ENCODE results near the gene RGN.

RGN gene

GRCh38 chrX:47093248-47093647 lies 15.0 kb downstream of the RGN start:
- H3K27me3 ChIP-seq (ENCODE audit: low read depth, low read length) = no peaks in the 10 kb centered on the region
- no peaks in the 10 kb centered on the region for H3K4me1 ChIP-seq (ENCODE audit: low read length)
- H3K9ac ChIP-seq (ENCODE audit: low read length) = no peak overlapping the region
- no peak overlapping the region for H3K4me3 ChIP-seq (ENCODE audit: low read length)
- H3K4me2 ChIP-seq (ENCODE audit: low read length) = no peak overlapping the region
- H3K27ac ChIP-seq (ENCODE audit: low read length) = no peak overlapping the region
- TF ChIP-seq CTCF (IDR thresholded peaks at IDR 0.05; ENCODE audit: low read depth, low read length) (peak; percentile 53), EZH2phosphoT487 (IDR thresholded peaks at IDR 0.05; ENCODE audit: low read depth) (no peak)
- no peaks in the 10 kb centered on the region for H3K9me3 ChIP-seq (ENCODE audit: insufficient read depth, low read length)
- H3K79me2 ChIP-seq (ENCODE audit: low read length) = no peaks in the 10 kb centered on the region
- no peaks in the 10 kb centered on the region for H3K36me3 ChIP-seq (replicated peaks; ENCODE audit: low read depth, low read length)
- no peak overlapping the region for H2AFZ ChIP-seq (ENCODE audit: low read depth, low read length)
- H4K20me1 ChIP-seq (ENCODE audit: insufficient read depth, low read length) = no peaks in the 10 kb centered on the region

GRCh38 chrX:47093860-47094259 lies 15.6 kb downstream of the RGN start:
- no peaks in the 10 kb centered on the region for H3K79me2 ChIP-seq (ENCODE audit: low read length)
- no peaks in the 10 kb centered on the region for H3K9me3 ChIP-seq (ENCODE audit: insufficient read depth, low read length)
- no peak overlapping the region for H3K4me2 ChIP-seq (ENCODE audit: low read length)
- no peak overlapping the region for H3K4me3 ChIP-seq (ENCODE audit: low read length)
- no peaks in the 10 kb centered on the region for H3K36me3 ChIP-seq (replicated peaks; ENCODE audit: low read depth, low read length)
- no peak overlapping the region for H2AFZ ChIP-seq (ENCODE audit: low read depth, low read length)
- no peaks in the 10 kb centered on the region for H4K20me1 ChIP-seq (ENCODE audit: insufficient read depth, low read length)
- H3K9ac ChIP-seq (ENCODE audit: low read length) = no peak overlapping the region
- no peak overlapping the region for H3K27ac ChIP-seq (ENCODE audit: low read length)
- no peaks in the 10 kb centered on the region for H3K27me3 ChIP-seq (ENCODE audit: low read depth, low read length)
- no peak for TF ChIP-seq EZH2phosphoT487 (IDR thresholded peaks at IDR 0.05; ENCODE audit: low read depth)
- TF ChIP-seq CTCF (IDR thresholded peaks at IDR 0.05; ENCODE audit: low read depth, low read length) = no peak
- no peaks in the 10 kb centered on the region for H3K4me1 ChIP-seq (ENCODE audit: low read length)

DNA sequence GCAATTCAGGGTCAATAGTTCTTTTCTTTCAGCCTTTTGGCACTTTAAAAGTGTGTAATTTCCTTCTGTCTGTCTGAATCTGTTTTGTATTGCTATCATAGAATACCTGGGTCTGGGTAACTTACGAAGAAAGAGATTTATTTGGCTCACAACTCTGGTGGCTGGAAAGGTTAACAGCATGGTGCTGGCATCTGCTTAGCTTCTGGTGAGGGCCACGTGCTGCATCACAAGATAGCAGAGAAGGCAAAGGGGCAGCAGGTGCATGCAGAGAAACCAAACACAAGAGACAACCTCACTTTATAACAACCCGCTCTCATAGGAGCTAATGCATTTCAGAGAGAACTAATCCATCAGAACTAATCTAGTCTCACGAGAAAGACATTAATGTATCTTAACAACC lies 18.8 kb downstream of the RGN start:
- no peaks in the 10 kb centered on the region for H3K36me3 ChIP-seq (replicated peaks; ENCODE audit: low read depth, low read length)
- no peaks in the 10 kb centered on the region for H3K79me2 ChIP-seq (ENCODE audit: low read length)
- H3K27ac ChIP-seq (ENCODE audit: low read length) = no peak overlapping the region
- no peak overlapping the region for H2AFZ ChIP-seq (ENCODE audit: low read depth, low read length)
- H3K4me3 ChIP-seq (ENCODE audit: low read length) = no peak overlapping the region
- H3K4me2 ChIP-seq (ENCODE audit: low read length) = no peak overlapping the region
- no peak overlapping the region for H3K9ac ChIP-seq (ENCODE audit: low read length)
- no peaks in the 10 kb centered on the region for H3K4me1 ChIP-seq (ENCODE audit: low read length)
- H3K9me3 ChIP-seq (ENCODE audit: insufficient read depth, low read length) = no peaks in the 10 kb centered on the region
- no peaks in the 10 kb centered on the region for H4K20me1 ChIP-seq (ENCODE audit: insufficient read depth, low read length)
- TF ChIP-seq CTCF (IDR thresholded peaks at IDR 0.05; ENCODE audit: low read depth, low read length) = no peak
- no peak for TF ChIP-seq EZH2phosphoT487 (IDR thresholded peaks at IDR 0.05; ENCODE audit: low read depth)
- H3K27me3 ChIP-seq (ENCODE audit: low read depth, low read length) = no peaks in the 10 kb centered on the region

GRCh38 chrX:47098338-47099094 lies 20.3 kb downstream of the RGN start:
- H3K9ac ChIP-seq (ENCODE audit: low read length) = no peak overlapping the region
- TF ChIP-seq EZH2phosphoT487 (IDR thresholded peaks at IDR 0.05; ENCODE audit: low read depth) (no peak), CTCF (IDR thresholded peaks at IDR 0.05; ENCODE audit: low read depth, low read length) (no peak)
- H3K9me3 ChIP-seq (ENCODE audit: insufficient read depth, low read length) = no peaks in the 10 kb centered on the region
- H3K79me2 ChIP-seq (ENCODE audit: low read length) = no peaks in the 10 kb centered on the region
- H3K4me2 ChIP-seq (ENCODE audit: low read length) = no peak overlapping the region
- H3K36me3 ChIP-seq (replicated peaks; ENCODE audit: low read depth, low read length) = no peaks in the 10 kb centered on the region
- no peaks in the 10 kb centered on the region for H3K4me1 ChIP-seq (ENCODE audit: low read length)
- H3K4me3 ChIP-seq (ENCODE audit: low read length) = no peak overlapping the region
- H4K20me1 ChIP-seq (ENCODE audit: insufficient read depth, low read length) = no peaks in the 10 kb centered on the region
- no peak overlapping the region for H3K27ac ChIP-seq (ENCODE audit: low read length)
- H2AFZ ChIP-seq (ENCODE audit: low read depth, low read length) = no peak overlapping the region
- H3K27me3 ChIP-seq (ENCODE audit: low read depth, low read length) = no peaks in the 10 kb centered on the region
